GM23338 (cell line): ENCODE data around the gene SEZ6L. TPM values are rescaled to one million over a fixed set of nuclear protein-coding genes. Genes with fewer than 3 reads are reported as not detected.

Experiments used
- ATAC-seq: fragments of 200-7000 bp; cut with Tn5 transposase; 3 replicates; pipeline ENCODE4 v1.9.1; 2020
- DNase-seq: peaks from one replicate; pipeline ENCODE4 v3.0.0-alpha.2; 2015; ENCODE audit warnings: low spot score
- H2AFZ ChIP-seq: fragments of 200-600 bp; sonication (generic); 2 replicates; pipeline ENCODE4 v1.8.0; 2016; ENCODE audit warnings: antibody characterized with exemption, mild to moderate bottlenecking, moderate library complexity
- H3F3A ChIP-seq: fragments of 200-600 bp; sonication (generic); replicated peaks from 2 replicates; pipeline ENCODE4 v1.8.0; 2017; ENCODE audit warnings: antibody characterized with exemption, mixed run types, low read depth
- H3K27ac ChIP-seq: fragments of 200-600 bp; sonication (generic); 2 replicates; pipeline ENCODE4 v1.6.1; 2016; ENCODE audit warnings: low read depth
- H3K27me3 ChIP-seq: fragments of 200-600 bp; sonication (generic); 2 replicates; pipeline ENCODE4 v1.8.0; 2016; ENCODE audit warnings: mild to moderate bottlenecking, mixed run types, moderate library complexity; ENCODE audit not compliant: insufficient read depth
- H3K36me3 ChIP-seq: fragments of 200-600 bp; sonication (generic); 2 replicates; pipeline ENCODE4 v1.8.0; 2016; ENCODE audit warnings: mild to moderate bottlenecking; ENCODE audit not compliant: insufficient read depth
- H3K4me1 ChIP-seq: fragments of 200-600 bp; sonication (generic); 2 replicates; pipeline ENCODE4 v1.8.0; 2016; ENCODE audit warnings: mild to moderate bottlenecking, moderate library complexity; ENCODE audit not compliant: insufficient read depth
- H3K4me2 ChIP-seq: fragments of 200-600 bp; sonication (generic); 2 replicates; pipeline ENCODE4 v1.7.1; 2017; ENCODE audit warnings: mixed run types
- H3K4me3 ChIP-seq: fragments of 200-600 bp; sonication (generic); 2 replicates; pipeline ENCODE4 v1.6.1; 2016; ENCODE audit warnings: mixed run types
- H3K79me2 ChIP-seq: fragments of 200-600 bp; sonication (generic); replicated peaks from 2 replicates; pipeline ENCODE4 v1.8.0; 2017; ENCODE audit warnings: mild to moderate bottlenecking; ENCODE audit not compliant: insufficient read depth
- H3K9me2 ChIP-seq: fragments of 200-600 bp; sonication (generic); 2 replicates; pipeline ENCODE4 v1.8.0; 2017; ENCODE audit not compliant: insufficient read depth
- H4K20me1 ChIP-seq: fragments of 200-600 bp; sonication (generic); replicated peaks from 2 replicates; pipeline ENCODE4 v1.8.0; 2017; ENCODE audit warnings: mild to moderate bottlenecking; ENCODE audit not compliant: insufficient read depth
- H3K27ac Mint-ChIP-seq: 2 replicates; pipeline ENCODE4 v1.8.0; 2020; ENCODE audit warnings: inconsistent platforms, mild to moderate bottlenecking, moderate library complexity, mixed read lengths
- H3K27me3 Mint-ChIP-seq: 3 replicates; pipeline ENCODE4 v1.8.0; 2022; ENCODE audit warnings: low read depth, mild to moderate bottlenecking, moderate library complexity, mixed read lengths, inconsistent platforms; ENCODE audit not compliant: insufficient read depth, poor library complexity
- H3K36me3 Mint-ChIP-seq: 3 replicates; pipeline ENCODE4 v1.8.0; 2021; ENCODE audit warnings: low read depth, mild to moderate bottlenecking, inconsistent platforms, moderate library complexity, mixed read lengths
- H3K4me1 Mint-ChIP-seq: 3 replicates; pipeline ENCODE4 v1.8.0; 2020; ENCODE audit warnings: mild to moderate bottlenecking, inconsistent platforms, mixed read lengths
- H3K4me3 Mint-ChIP-seq: 3 replicates; pipeline ENCODE4 v1.8.0; 2021; ENCODE audit warnings: moderate library complexity, mild to moderate bottlenecking, inconsistent platforms, mixed read lengths
- H3K9me3 Mint-ChIP-seq: 3 replicates; pipeline ENCODE4 v1.8.0; 2020; ENCODE audit warnings: moderate library complexity, mild to moderate bottlenecking, inconsistent platforms, mixed read lengths
- CREB1 ChIP-seq: fragments of 250-450 bp; sonication (Bioruptor Pico); IDR thresholded peaks from 2 replicates; pipeline ENCODE4 v1.5.0; 2020; ENCODE audit warnings: low read depth, mild to moderate bottlenecking, moderate library complexity
- EZH2 ChIP-seq: fragments of 200-600 bp; sonication (generic); IDR thresholded peaks from one replicate; pipeline ENCODE4 v1.8.0; 2017; ENCODE audit warnings: antibody characterized with exemption, mild to moderate bottlenecking, low read depth; ENCODE audit not compliant: unreplicated experiment
- EZH2phosphoT487 ChIP-seq: fragments of 200-600 bp; sonication (generic); IDR thresholded peaks from one replicate; pipeline ENCODE4 v1.8.1; 2018; ENCODE audit warnings: antibody characterized with exemption; ENCODE audit not compliant: unreplicated experiment
- JUNB ChIP-seq: IDR thresholded peaks from one replicate; pipeline ENCODE4 v1.6.1; 2016; ENCODE audit warnings: antibody characterized with exemption; ENCODE audit not compliant: unreplicated experiment
- NANOG ChIP-seq: IDR thresholded peaks from 2 replicates; pipeline ENCODE4 v1.6.1; 2016; ENCODE audit warnings: antibody characterized with exemption, borderline replicate concordance
- POLR2AphosphoS5 ChIP-seq: IDR thresholded peaks from 2 replicates; pipeline ENCODE4 v1.6.1; 2016; ENCODE audit warnings: antibody characterized with exemption, low read depth
- STAT1 ChIP-seq: IDR thresholded peaks from one replicate; pipeline ENCODE4 v1.6.1; 2016; ENCODE audit warnings: antibody characterized with exemption; ENCODE audit not compliant: unreplicated experiment
- ZNF114 ChIP-seq: fragments of 250-450 bp; sonication (Bioruptor Pico); IDR thresholded peaks from 2 replicates; pipeline ENCODE4 v1.5.0; 2020; ENCODE audit warnings: mild to moderate bottlenecking, moderate library complexity
- ZNF331 ChIP-seq: fragments of 250-450 bp; sonication (Bioruptor Pico); IDR thresholded peaks from 2 replicates; pipeline ENCODE4 v1.5.0; 2020; ENCODE audit warnings: low read depth, mild to moderate bottlenecking, moderate library complexity
- polyA plus RNA-seq: library from polyadenylated mRNA; unstranded; fragments of >200 nt; fragmentation: Nextera tagmentation; extraction: Ambion mirVana; gene quantifications from 2 replicates; pipeline ENCODE4 v1.2.1, GENCODE V29; 2016
- total RNA-seq: library from RNA; depleted of rRNA; stranded (reverse); fragments of >200 nt; shearing (Covaris generic); gene quantifications from 2 replicates; pipeline ENCODE4 v1.2.3, GENCODE V29; 2014
- TF ChIP-seq, protein P1 (sequence below): IDR thresholded peaks from 2 replicates; pipeline ENCODE4 v1.6.1; 2016; ENCODE audit warnings: antibody characterized with exemption
- TF ChIP-seq, protein P2 (sequence below): fragments of 250-450 bp; sonication (Bioruptor Pico); IDR thresholded peaks from 2 replicates; pipeline ENCODE4 v1.5.0; 2020; ENCODE audit warnings: mild to moderate bottlenecking, moderate library complexity
- TF ChIP-seq, protein P3 (sequence below), 2 experiments: fragments of 200-600 bp in 1 of 2; sonication (generic) in 1 of 2; conservative IDR thresholded peaks; 2 replicates each; pipeline versions ENCODE4 v1.5.1 to v1.6.1; 2016 to 2017; ENCODE audit warnings: antibody characterized with exemption in 2 of 2, low read depth in 2 of 2, mild to moderate bottlenecking in 2 of 2, moderate library complexity in 1 of 2
- TF ChIP-seq, protein P4 (sequence below): IDR thresholded peaks from one replicate; pipeline ENCODE4 v1.6.1; 2018; ENCODE audit warnings: antibody characterized with exemption; ENCODE audit not compliant: unreplicated experiment

SEZ6L gene
- total and polyA plus RNA-seq, 2 experiments from 2014 or later: 0.13 to 0.24 TPM

DNA sequence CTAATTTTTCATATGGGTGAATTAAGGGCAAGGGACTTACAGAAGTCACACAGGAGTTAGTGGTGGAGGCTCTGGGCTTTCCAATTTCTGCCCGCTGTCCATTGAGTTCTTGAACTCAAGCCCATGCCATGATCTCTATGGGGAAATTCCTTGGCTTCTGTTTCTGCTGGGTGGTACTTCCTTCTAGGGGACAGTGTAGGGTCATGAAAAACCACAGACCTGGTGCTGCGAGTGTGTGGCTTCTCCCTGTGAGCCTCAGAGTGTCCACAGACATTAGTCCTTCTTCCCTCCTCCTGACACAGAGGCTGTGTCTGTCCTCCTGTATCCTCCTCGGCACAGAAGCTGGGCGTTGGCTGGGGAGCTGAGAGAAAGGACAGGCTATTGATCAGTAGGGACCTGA lies 6.3 kb upstream of the SEZ6L start:
- Mint-ChIP-seq H3K4me3 (no peak overlapping the region), H3K36me3 (no peaks in the 10 kb centered on the region), H3K9me3 (no peaks in the 10 kb centered on the region; the same call in 2 of the 3 replicates), H3K27ac (no peak overlapping the region), H3K4me1 (no peaks in the 10 kb centered on the region), H3K27me3 (peaks cover 3% of the 10 kb centered on the region)
- Histone ChIP-seq H3K79me2 (no peaks in the 10 kb centered on the region), H3K27me3 (peaks cover 23% of the 10 kb centered on the region), H3K27ac (no peak overlapping the region), H2AFZ (no peak overlapping the region), H3K4me3 (no peak overlapping the region), H3F3A (no peaks in the 10 kb centered on the region), H3K9me2 (no peaks in the 10 kb centered on the region), H3K36me3 (no peaks in the 10 kb centered on the region), H4K20me1 (no peaks in the 10 kb centered on the region), H3K4me1 (0 out of 2 replicates have a peak, but pooled peaks cover under 1% of the 10 kb centered on the region), H3K4me2 (no peak overlapping the region)
- ATAC-seq: no peak
- no peak for DNase-seq
- TF ChIP-seq JUNB (no peak), ZNF114 (CRISPR knock-in tag) (no peak), ZNF331 (CRISPR knock-in tag) (no peak), EZH2phosphoT487 (no peak), STAT1 (no peak), NANOG (no peak), CREB1 (CRISPR knock-in tag) (no peak), EZH2 (no peak), POLR2AphosphoS5 (no peak)
- TF ChIP-seq, protein P1, sequence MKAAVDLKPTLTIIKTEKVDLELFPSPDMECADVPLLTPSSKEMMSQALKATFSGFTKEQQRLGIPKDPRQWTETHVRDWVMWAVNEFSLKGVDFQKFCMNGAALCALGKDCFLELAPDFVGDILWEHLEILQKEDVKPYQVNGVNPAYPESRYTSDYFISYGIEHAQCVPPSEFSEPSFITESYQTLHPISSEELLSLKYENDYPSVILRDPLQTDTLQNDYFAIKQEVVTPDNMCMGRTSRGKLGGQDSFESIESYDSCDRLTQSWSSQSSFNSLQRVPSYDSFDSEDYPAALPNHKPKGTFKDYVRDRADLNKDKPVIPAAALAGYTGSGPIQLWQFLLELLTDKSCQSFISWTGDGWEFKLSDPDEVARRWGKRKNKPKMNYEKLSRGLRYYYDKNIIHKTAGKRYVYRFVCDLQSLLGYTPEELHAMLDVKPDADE: no peak
- TF ChIP-seq, protein P2, sequence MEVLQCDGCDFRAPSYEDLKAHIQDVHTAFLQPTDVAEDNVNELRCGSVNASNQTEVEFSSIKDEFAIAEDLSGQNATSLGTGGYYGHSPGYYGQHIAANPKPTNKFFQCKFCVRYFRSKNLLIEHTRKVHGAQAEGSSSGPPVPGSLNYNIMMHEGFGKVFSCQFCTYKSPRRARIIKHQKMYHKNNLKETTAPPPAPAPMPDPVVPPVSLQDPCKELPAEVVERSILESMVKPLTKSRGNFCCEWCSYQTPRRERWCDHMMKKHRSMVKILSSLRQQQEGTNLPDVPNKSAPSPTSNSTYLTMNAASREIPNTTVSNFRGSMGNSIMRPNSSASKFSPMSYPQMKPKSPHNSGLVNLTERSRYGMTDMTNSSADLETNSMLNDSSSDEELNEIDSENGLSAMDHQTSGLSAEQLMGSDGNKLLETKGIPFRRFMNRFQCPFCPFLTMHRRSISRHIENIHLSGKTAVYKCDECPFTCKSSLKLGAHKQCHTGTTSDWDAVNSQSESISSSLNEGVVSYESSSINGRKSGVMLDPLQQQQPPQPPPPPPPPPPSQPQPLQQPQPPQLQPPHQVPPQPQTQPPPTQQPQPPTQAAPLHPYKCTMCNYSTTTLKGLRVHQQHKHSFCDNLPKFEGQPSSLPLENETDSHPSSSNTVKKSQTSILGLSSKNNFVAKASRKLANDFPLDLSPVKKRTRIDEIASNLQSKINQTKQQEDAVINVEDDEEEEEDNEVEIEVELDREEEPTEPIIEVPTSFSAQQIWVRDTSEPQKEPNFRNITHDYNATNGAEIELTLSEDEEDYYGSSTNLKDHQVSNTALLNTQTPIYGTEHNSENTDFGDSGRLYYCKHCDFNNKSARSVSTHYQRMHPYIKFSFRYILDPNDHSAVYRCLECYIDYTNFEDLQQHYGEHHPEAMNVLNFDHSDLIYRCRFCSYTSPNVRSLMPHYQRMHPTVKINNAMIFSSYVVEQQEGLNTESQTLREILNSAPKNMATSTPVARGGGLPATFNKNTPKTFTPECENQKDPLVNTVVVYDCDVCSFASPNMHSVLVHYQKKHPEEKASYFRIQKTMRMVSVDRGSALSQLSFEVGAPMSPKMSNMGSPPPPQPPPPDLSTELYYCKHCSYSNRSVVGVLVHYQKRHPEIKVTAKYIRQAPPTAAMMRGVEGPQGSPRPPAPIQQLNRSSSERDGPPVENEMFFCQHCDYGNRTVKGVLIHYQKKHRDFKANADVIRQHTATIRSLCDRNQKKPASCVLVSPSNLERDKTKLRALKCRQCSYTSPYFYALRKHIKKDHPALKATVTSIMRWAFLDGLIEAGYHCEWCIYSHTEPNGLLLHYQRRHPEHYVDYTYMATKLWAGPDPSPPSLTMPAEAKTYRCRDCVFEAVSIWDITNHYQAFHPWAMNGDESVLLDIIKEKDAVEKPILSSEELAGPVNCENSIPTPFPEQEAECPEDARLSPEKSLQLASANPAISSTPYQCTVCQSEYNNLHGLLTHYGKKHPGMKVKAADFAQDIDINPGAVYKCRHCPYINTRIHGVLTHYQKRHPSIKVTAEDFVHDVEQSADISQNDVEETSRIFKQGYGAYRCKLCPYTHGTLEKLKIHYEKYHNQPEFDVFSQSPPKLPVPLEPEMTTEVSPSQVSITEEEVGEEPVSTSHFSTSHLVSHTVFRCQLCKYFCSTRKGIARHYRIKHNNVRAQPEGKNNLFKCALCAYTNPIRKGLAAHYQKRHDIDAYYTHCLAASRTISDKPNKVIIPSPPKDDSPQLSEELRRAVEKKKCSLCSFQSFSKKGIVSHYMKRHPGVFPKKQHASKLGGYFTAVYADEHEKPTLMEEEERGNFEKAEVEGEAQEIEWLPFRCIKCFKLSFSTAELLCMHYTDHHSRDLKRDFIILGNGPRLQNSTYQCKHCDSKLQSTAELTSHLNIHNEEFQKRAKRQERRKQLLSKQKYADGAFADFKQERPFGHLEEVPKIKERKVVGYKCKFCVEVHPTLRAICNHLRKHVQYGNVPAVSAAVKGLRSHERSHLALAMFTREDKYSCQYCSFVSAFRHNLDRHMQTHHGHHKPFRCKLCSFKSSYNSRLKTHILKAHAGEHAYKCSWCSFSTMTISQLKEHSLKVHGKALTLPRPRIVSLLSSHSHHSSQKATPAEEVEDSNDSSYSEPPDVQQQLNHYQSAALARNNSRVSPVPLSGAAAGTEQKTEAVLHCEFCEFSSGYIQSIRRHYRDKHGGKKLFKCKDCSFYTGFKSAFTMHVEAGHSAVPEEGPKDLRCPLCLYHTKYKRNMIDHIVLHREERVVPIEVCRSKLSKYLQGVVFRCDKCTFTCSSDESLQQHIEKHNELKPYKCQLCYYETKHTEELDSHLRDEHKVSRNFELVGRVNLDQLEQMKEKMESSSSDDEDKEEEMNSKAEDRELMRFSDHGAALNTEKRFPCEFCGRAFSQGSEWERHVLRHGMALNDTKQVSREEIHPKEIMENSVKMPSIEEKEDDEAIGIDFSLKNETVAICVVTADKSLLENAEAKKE (CRISPR knock-in tag): no peak
- TF ChIP-seq, protein P3, sequence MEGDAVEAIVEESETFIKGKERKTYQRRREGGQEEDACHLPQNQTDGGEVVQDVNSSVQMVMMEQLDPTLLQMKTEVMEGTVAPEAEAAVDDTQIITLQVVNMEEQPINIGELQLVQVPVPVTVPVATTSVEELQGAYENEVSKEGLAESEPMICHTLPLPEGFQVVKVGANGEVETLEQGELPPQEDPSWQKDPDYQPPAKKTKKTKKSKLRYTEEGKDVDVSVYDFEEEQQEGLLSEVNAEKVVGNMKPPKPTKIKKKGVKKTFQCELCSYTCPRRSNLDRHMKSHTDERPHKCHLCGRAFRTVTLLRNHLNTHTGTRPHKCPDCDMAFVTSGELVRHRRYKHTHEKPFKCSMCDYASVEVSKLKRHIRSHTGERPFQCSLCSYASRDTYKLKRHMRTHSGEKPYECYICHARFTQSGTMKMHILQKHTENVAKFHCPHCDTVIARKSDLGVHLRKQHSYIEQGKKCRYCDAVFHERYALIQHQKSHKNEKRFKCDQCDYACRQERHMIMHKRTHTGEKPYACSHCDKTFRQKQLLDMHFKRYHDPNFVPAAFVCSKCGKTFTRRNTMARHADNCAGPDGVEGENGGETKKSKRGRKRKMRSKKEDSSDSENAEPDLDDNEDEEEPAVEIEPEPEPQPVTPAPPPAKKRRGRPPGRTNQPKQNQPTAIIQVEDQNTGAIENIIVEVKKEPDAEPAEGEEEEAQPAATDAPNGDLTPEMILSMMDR (conservative IDR thresholded peaks at IDR 0.05; ENCODE audit: low read depth in 2 of 2): no peak
- TF ChIP-seq, protein P4, sequence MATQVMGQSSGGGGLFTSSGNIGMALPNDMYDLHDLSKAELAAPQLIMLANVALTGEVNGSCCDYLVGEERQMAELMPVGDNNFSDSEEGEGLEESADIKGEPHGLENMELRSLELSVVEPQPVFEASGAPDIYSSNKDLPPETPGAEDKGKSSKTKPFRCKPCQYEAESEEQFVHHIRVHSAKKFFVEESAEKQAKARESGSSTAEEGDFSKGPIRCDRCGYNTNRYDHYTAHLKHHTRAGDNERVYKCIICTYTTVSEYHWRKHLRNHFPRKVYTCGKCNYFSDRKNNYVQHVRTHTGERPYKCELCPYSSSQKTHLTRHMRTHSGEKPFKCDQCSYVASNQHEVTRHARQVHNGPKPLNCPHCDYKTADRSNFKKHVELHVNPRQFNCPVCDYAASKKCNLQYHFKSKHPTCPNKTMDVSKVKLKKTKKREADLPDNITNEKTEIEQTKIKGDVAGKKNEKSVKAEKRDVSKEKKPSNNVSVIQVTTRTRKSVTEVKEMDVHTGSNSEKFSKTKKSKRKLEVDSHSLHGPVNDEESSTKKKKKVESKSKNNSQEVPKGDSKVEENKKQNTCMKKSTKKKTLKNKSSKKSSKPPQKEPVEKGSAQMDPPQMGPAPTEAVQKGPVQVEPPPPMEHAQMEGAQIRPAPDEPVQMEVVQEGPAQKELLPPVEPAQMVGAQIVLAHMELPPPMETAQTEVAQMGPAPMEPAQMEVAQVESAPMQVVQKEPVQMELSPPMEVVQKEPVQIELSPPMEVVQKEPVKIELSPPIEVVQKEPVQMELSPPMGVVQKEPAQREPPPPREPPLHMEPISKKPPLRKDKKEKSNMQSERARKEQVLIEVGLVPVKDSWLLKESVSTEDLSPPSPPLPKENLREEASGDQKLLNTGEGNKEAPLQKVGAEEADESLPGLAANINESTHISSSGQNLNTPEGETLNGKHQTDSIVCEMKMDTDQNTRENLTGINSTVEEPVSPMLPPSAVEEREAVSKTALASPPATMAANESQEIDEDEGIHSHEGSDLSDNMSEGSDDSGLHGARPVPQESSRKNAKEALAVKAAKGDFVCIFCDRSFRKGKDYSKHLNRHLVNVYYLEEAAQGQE: no peak
